Stromal cell of bone marrow (primary cell): ENCODE data around the gene CEACAM16.
"Not testable (repeated sequence)": the region's sequence is repeated elsewhere in the genome, so short reads cannot be mapped to it uniquely, and the experiment has no call there.

ENCODE experiments used
- DNase-seq: peaks from one replicate; pipeline ENCODE4 v3.0.0-alpha.2; 2012; ENCODE audit warnings: low read depth

CEACAM16 gene

DNA sequence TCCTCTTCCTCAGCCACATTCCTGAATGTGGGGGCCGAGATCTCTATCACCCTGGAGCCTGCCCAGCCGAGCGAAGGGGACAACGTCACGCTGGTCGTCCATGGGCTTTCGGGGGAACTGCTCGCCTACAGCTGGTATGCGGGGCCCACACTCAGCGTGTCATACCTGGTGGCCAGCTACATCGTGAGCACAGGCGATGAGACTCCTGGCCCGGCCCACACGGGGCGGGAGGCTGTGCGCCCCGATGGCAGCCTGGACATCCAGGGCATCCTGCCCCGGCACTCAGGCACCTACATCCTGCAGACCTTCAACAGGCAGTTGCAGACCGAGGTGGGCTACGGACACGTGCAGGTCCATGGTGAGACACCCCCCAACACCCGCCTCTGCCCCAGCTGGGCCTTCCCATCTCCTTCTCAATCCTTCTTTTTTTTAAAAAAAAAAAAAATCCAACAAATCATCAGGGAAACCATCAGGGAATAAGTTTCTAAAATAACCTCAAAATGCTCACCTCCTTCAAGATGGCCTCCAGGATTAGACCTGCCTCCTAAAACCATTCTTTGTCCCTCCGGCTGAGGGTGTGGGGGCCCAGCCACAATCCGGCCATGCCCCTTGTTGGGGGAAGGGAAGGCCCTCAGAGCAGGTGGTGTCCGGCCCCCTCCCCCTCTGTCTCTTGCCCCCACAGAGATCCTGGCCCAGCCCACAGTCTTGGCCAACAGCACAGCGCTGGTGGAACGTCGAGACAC, 4.6 kb downstream of the CEACAM16 start:
- no peak for DNase-seq

DNA sequence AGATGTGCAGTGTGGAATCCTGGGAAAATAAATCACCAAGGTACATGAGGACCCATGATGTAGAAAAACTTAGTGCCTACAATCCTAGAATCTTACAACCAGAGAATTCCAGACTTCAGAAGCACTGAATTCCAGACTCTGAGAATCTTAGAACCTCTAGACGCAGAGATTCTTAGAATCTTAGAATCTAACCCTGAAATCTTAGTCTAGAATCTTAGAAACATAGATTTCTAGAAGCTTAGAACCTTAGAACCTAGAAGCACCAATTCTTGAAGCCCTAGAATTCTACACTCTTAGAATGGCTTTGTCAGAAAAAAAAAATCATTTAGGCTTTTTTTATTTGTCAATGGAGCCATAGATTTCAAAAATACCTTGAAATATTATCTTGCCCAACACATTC, 6.0 kb downstream of the CEACAM16 start:
- no peak for DNase-seq

DNA sequence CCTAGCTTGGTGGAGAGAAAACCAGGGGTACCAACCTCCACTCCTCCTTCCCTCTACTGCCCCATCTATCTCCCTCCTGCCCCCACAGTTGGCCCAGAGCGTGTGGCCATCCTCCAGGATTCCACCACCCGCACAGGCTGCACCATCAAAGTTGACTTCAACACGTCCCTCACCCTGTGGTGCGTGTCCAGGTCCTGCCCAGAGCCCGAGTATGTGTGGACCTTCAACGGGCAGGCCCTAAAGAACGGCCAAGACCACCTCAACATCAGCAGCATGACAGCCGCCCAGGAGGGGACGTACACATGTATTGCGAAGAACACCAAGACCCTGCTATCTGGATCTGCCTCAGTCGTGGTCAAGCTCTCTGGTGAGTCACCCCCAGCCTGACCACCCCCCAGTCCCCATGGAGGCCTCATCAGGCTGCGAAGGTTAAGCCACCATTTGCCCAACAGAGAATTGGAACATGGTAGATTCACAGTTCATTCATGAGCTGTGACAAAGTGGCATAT, 6.6 kb downstream of the CEACAM16 start:
- no peak for DNase-seq

DNA sequence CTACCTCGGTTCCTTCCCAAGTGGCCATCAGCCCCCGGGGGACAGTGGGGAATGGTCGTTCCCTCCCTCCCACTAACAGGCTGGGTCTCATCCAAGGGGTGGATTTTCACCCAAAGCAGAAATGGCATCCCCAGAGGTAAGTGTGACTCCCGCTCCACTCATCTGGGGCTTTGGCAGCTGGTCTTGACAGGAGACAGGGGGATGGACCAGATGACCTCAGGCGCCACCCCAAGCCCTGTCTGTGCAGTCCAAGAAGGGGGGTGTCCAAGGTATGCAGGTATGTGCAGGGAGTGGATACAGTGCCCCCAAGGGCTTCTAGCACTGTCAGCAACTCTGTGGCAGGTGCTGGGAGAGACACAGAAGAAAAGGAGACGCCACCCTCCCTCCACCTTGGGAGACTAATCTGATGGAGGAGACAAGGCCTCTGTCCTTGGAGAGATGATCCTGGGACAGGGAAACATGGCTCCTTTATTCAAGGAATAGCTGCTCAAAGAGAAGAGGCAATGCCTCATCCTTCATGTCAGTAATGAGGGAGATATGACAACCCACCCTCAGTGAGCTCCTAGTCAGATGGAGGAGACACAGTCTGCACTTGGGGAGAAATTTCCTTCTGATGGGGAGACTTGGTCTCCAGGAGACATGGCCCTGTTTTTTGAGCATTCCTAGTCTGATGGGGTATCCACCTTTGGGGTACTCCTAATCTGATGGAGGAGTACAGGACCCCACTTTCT, 7.7 kb downstream of the CEACAM16 start:
- no peak for DNase-seq

DNA sequence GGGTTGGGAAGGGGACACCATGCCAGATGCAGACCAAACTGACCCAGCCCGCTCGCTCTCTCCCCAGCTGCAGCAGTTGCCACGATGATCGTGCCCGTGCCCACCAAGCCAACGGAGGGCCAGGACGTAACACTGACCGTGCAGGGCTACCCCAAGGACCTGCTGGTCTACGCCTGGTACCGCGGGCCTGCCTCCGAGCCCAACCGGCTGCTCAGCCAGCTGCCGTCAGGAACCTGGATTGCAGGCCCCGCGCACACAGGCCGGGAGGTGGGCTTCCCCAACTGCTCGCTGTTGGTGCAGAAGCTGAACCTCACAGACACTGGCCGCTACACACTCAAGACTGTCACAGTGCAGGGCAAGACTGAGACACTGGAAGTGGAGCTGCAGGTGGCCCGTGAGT, 8.8 kb downstream of the CEACAM16 start:
- no peak for DNase-seq

DNA sequence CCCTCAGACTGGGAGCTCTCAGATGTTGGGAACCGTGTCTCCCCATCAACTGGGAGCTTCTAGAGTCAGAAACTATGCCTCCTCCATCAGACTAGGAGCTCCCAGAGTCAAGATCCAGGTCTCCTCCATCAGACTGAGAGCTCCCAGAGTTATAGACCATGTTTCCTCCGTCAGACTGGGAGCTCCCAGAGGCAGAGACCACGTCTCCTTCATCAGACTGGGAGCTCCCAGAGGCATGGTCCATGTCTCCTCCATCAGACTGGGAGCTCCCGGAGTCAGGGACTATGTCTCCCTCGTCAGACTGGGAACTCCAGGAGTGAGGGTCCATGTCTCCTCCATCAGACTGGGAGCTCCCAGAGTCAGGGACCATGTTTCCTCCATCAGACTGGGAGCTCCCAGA, 10.0 kb downstream of the CEACAM16 start:
- no peak for DNase-seq

GRCh38 chr19:44709434-44710266, 10.7 kb downstream of the CEACAM16 start:
- DNase-seq = not testable (repeated sequence)

- no peak for DNase-seq
These were observed 11.5 kb downstream of the CEACAM16 start for GRCh38 chr19:44710483-44710882.

- no peak for DNase-seq
These were observed 14.0 kb downstream of the CEACAM16 start for GRCh38 chr19:44712864-44713515.

DNA sequence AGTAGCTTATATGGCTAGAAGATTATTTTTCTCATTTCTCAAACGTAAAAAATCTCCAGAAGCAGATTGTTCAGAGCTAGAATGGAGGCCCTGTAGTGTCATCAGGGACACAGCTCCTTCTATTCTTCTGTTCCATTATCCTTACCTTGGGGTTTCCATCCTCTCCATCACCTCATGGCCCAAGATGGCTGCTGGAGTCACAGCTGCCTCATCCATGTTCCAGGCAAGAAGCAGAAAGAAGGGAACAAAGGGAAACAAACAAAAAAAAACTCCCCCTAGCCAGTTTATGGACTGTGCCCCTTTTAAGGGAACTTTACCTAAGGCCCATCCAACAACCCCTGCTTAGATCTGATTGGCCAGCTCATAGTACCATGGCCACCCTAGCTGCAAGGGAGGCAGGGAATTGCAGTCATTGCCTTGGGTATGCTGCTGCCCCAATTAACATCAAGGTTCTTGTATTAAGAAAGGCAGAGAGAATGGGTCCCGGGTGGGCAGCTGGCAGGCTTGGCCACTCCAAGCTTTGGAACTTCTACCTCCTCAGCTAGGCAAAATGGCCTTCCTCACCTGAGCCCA, 15.7 kb downstream of the CEACAM16 start:
- DNase-seq = no peak

- DNase-seq = no peak
These were observed 18.7 kb downstream of the CEACAM16 start for GRCh38 chr19:44717603-44718002.

DNA sequence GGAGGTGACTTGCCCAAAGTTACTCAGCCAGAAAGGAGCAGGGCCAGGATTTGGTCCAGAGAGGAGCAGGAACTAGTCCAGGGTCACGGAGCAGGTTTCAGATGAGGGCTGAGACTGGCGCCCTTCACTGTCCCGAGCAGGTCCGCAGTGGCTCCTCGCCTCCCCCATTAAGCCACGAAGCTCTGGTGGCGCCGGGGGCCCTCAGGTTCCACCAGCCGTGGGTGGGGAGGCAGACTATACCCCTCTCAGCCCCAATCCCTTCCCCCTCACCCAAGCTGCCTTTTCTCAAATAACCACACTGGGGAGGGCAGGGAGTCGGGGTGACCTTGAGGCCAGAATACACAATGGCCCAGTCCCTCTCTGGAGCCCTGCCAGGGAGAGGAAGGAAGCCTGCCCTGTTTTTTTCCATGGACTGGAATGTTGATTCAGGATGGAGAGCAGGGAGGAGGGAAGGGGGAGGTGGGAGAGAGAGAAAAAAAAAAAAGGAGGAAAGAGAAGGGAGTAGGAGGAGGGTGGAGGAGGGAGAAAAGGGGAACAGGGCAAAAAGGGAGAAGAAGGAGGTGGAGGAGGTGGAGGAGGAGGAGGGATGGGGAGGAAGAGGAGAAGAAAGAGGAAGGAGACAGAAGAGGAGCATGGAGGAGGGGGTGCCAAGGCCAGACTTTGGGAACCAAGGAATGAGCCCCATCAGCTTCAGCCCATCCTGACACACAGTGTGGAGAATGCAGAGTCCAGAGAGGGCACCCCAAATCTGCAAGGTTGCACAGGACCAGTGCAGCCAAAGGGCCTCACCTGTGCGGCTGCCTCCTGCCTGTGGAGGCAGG, 19.7 kb downstream of the CEACAM16 start:
- no peak for DNase-seq

DNA sequence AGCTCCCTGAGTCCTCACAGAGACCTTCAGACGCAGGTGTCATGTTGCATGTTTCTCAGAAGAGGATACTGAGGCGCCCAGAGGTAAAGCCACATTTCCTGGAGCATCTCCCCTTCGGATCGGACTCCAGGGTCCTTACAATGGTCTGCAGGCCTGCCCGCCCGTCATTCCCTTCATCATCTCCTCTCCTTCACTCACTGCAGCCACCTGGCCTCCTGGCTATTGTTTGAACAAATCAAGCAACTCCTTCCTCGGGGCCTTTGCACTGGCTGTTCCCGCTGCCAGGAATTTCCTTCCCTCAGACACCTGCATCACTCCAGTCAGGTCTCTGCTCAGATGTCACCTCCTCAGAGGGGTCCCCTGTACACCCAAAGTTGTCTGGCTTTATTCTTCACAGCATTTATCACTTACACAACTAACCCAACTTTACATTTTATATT, 20.3 kb downstream of the CEACAM16 start:
- no peak for DNase-seq

GRCh38 chr19:44720396-44720795, 21.4 kb downstream of the CEACAM16 start:
- not testable (repeated sequence) for DNase-seq

DNA sequence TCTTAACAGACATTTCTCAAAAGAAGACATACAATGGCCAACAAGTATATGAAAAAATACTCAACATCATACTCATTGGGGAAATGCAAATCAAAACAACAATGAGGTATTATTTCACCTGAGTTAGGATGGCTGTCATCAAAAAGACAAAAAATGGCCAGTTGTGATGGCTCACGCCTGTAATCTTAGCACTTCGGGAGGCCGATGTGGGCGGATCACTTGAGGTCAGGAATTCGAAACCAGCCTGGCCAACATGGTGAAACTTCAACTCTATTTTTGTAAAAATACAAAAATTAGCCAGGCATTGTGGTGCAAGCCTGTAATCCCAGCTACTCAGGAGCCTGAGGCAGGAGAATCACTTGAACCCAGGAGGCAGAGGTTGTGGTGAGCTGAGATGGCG, 22.0 kb downstream of the CEACAM16 start:
- DNase-seq = no peak

- DNase-seq = not testable (repeated sequence)
These were observed 22.4 kb downstream of the CEACAM16 start for GRCh38 chr19:44721369-44721768.

DNA sequence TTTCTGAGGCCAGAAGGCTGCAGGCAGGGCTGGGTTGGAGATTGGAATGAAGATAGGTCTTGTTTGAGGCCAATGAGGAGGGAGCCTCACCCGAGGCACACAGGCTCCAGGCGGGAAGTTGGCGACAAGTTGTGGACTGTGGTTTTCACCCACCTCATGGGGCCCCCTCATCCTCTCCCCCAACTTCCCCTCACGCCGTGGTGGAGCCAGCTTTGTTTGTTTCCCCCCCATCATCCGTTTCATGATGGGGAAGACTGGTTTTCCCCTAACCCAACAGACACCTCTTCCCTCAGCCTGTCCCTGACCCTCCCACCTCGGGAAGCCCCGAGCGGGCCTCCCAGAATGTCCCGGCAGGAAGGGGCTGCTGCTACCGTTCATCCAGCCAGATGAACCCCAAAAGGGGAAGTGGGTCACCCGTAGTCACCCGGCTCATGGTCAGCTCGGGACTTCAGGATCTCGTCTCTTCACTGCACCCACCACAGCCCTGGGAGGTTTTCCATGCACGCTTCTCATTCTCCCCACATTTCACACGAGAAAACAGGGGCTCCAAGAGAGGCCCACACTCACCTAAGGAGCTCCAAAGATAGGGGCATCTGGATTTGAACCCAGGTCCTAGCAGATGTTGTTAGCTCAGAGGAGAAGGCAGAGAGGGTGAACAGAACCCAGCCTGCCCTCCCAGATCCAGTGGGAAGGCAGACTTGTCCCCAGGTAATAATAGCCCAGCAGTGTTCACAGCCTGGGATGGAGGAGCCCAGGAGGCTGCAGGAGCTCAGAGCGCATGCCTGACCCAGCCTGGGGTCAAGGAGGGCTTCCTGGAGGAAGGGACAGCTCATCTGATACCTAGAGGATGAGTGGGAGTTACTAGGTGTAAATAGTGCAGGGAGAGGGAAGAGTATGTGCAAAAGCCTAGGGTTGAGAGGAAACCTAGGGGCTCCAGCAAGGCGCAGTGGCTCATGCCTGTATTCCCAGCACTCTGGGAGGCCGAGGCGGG, 23.5 kb downstream of the CEACAM16 start:
- DNase-seq = no peak

DNA sequence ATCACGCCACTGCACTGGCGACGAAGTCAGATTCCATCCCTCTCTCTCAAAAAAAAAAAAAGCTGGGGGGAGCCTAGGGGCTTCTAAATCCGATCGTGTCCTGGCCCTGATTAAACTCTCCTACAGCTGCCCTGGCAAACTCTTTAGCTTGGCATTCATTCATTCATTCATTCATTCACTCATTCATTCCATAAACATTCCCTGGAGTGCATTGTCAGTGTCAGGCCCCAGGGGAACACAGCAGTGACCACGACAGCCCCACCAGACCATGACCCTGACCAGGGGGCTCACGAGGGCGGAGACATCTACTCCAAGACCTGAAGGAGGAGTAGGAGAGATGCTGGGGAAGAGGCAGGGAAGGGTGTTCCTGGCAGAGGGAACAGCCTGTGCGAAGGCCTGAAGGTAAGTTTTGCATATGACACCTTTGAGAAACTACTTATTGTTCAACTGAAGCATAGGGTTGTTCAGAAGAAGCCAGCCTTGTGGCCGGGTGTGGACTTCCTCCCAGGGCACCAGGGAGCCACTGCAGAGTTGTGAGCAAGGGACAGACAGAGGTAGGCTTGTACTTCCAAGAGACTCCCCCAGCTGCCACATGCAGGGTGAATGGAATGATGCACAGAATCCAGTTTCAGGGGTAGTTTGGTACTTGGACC, 24.5 kb downstream of the CEACAM16 start:
- no peak for DNase-seq

GRCh38 chr19:44723952-44724319, 25.0 kb downstream of the CEACAM16 start:
- peak; percentile 64 for DNase-seq
